Bronchial epithelial cell (primary cell): Measurements from ENCODE around the gene ZIC1. TPM values are rescaled to one million over a fixed set of nuclear protein-coding genes. Genes with fewer than 3 reads are reported as not detected.

Source experiments
- DNase-seq: peaks from one replicate; pipeline ENCODE4 v3.0.0-alpha.2; 2010; ENCODE audit warnings: low read depth
- FAIRE-seq: peaks from 2 replicates; lab custom pipeline; 2011; peaks lifted over from hg19 to GRCh38; lab: Jason Lieb, UNC
- H3K27me3 ChIP-seq: 2 replicates; pipeline ENCODE4 v1.5.1; 2011; ENCODE audit warnings: low read length; ENCODE audit not compliant: control insufficient read depth, insufficient read depth
- H3K36me3 ChIP-seq: 2 replicates; pipeline ENCODE4 v1.5.1; 2011; ENCODE audit warnings: low read length; ENCODE audit not compliant: control insufficient read depth, insufficient read depth
- H3K4me3 ChIP-seq: 2 replicates; pipeline ENCODE4 v1.5.1; 2011; ENCODE audit warnings: mild to moderate bottlenecking, low read depth, low read length, control low read depth
- CTCF ChIP-seq: IDR thresholded peaks from 2 replicates; pipeline ENCODE4 v1.5.1; 2011; ENCODE audit warnings: mild to moderate bottlenecking, moderate library complexity, low read length, control low read depth, inconsistent platforms; ENCODE audit not compliant: insufficient read depth, severe bottlenecking
- total RNA-seq: library from RNA; depleted of rRNA; stranded (reverse); fragments of >200 nt; gene quantifications from 2 replicates; pipeline ENCODE4 v1.2.1, GENCODE V29; 2014

ZIC1 gene
- total RNA-seq, 1 donor from 2014 or later, result not detected

- Histone ChIP-seq H3K27me3 (peaks cover 47% of the 10 kb centered on the region), H3K36me3 (no peaks in the 10 kb centered on the region), H3K4me3 (no peak overlapping the region)
- no peak for TF ChIP-seq CTCF
- FAIRE-seq (no peak), DNase-seq (no peak)
Measured at GRCh38 chr3:147388700-147389580, 20.2 kb upstream of the ZIC1 start.

GRCh38 chr3:147389717-147390116 lies 19.4 kb upstream of the ZIC1 start:
- TF ChIP-seq CTCF, result no peak
- no peak for FAIRE-seq
- Histone ChIP-seq H3K36me3 (no peaks in the 10 kb centered on the region), H3K27me3 (peaks cover 46% of the 10 kb centered on the region), H3K4me3 (no peak overlapping the region)
- no peak for DNase-seq

GRCh38 chr3:147390589-147391569 lies 18.3 kb upstream of the ZIC1 start:
- no peak for DNase-seq
- TF ChIP-seq CTCF, result no peak
- peaks cover 54% of the 10 kb centered on the region for H3K27me3 ChIP-seq

DNA sequence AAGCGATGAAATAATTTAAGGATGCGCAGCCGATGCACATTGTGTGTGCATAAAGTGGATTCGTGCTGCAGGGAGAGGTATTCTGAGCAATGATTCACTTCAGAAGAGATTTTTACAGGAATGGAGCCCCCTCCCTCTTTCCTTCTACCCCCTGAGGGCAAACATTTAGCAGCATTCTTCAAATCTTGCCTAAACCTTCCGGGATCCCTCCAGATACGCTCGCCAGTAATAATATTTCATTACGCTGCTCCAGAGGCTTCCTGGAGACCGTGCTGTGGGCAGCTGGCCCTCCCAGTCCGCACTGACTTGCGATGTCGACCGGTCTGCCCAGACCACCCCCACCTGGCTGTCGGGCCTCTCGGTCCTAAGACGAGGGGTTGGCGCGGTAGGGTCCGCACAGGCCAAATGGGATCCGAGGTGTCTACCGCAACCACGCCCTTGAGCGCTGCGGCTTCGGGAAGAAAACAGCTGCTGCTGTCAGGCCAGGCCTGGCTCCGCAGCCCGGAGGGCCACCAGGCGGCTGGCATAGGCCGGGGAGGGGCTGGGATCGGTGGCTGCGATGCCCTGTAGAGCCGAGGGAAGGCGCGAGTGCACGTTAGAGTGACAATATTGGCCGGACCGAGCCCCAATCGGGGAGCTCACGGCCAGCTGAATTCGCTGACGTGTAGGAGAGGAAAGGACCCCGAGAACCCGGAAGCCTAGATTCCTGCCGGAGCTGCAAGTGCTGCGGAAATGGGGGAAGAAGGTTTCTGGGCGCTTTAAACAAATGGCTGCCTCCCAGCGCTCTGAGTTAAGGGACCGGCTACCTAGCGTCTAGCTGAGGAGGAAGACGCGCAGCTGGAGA lies 17.2 kb upstream of the ZIC1 start:
- FAIRE-seq (no peak), DNase-seq (no peak)
- Histone ChIP-seq H3K27me3 (peaks cover 61% of the 10 kb centered on the region), H3K36me3 (no peaks in the 10 kb centered on the region), H3K4me3 (no peak overlapping the region)
- no peak for TF ChIP-seq CTCF

More at GRCh38 chr3:147390589-147391569, 18.3 kb upstream of the ZIC1 start:
- FAIRE-seq, result no peak
- Histone ChIP-seq H3K36me3 (no peaks in the 10 kb centered on the region), H3K4me3 (no peak overlapping the region)

GRCh38 chr3:147392625-147392946 lies 16.6 kb upstream of the ZIC1 start:
- FAIRE-seq, result no peak
- DNase-seq, result no peak
- TF ChIP-seq CTCF, result no peak
- H3K4me3 ChIP-seq, result no peak overlapping the region
- no peaks in the 10 kb centered on the region for H3K36me3 ChIP-seq
- peaks cover 63% of the 10 kb centered on the region for H3K27me3 ChIP-seq
